H1 (cell line): ENCODE measurements around the gene SH3GL2. TPM values are rescaled to one million over a fixed set of nuclear protein-coding genes. Genes with fewer than 3 reads are reported as not detected.

Source experiments
- CTCF ChIA-PET: fragments of 300-600 bp; sonication (Branson Sonifier 250); formaldehyde crosslinking; loops from one replicate; lab custom pipeline; 2021; ENCODE audit not compliant: partially characterized antibody; lab: Charles Lee
- POLR2A ChIA-PET: fragments of 300-600 bp; sonication (Branson Sonifier 250); formaldehyde crosslinking; loops from one replicate; lab custom pipeline; 2021; ENCODE audit warnings: inconsistent platforms; ENCODE audit not compliant: partially characterized antibody; lab: Charles Lee
- DNase-seq, 2 experiments: peaks; one replicate each; pipeline versions ENCODE4 v3.0.0 to v3.0.0-alpha.2; 2010 to 2022; ENCODE audit warnings: low spot score in 2 of 2, low read depth in 1 of 2, mixed read lengths in 1 of 2
- FAIRE-seq: peaks from 2 replicates; lab custom pipeline; 2011; peaks lifted over from hg19 to GRCh38; lab: Jason Lieb, UNC
- H2AFZ ChIP-seq: 2 replicates; pipeline ENCODE4 v1.8.1; 2012; ENCODE audit warnings: low read length, inconsistent platforms
- H2AK5ac ChIP-seq: 2 replicates; pipeline ENCODE4 v1.6.1; 2013; ENCODE audit warnings: low read depth, low read length
- H2BK120ac ChIP-seq: replicated peaks from 2 replicates; pipeline ENCODE3; 2013; ENCODE audit warnings: low read depth, low read length, inconsistent platforms
- H2BK12ac ChIP-seq: 2 replicates; pipeline ENCODE4 v1.6.1; 2013; ENCODE audit warnings: low read depth, low read length
- H2BK15ac ChIP-seq: 2 replicates; pipeline ENCODE4 v1.6.1; 2013; ENCODE audit warnings: low read length
- H2BK20ac ChIP-seq: 2 replicates; pipeline ENCODE4 v1.6.1; 2013; ENCODE audit warnings: low read length
- H2BK5ac ChIP-seq: 2 replicates; pipeline ENCODE4 v1.6.1; 2013; ENCODE audit warnings: low read depth, low read length
- H3K14ac ChIP-seq: 2 replicates; pipeline ENCODE4 v1.6.1; 2013; ENCODE audit warnings: inconsistent platforms; ENCODE audit not compliant: insufficient read length
- H3K18ac ChIP-seq: 2 replicates; pipeline ENCODE4 v1.6.1; 2013; ENCODE audit warnings: low read length; ENCODE audit errors: extremely low read depth
- H3K23ac ChIP-seq: 2 replicates; pipeline ENCODE4 v1.6.1; 2013; ENCODE audit warnings: inconsistent platforms; ENCODE audit not compliant: insufficient read length
- H3K23me2 ChIP-seq: 2 replicates; pipeline ENCODE4 v1.6.1; 2013; ENCODE audit warnings: low read depth, low read length
- H3K27ac ChIP-seq: 2 replicates; pipeline ENCODE4 v1.6.1; 2011; ENCODE audit warnings: low read depth, low read length, inconsistent platforms
- H3K27me3 ChIP-seq, 4 experiments: replicated peaks in 1 of 4; 1 replicate in 1 of 4; 2 replicates in 3 of 4; pipeline versions ENCODE4 v1.6.1 to v1.8.1; 2011 to 2013; ENCODE audit warnings: low read length in 3 of 4, mild to moderate bottlenecking in 3 of 4, inconsistent platforms in 2 of 4, mixed read lengths in 2 of 4, moderate library complexity in 1 of 4; ENCODE audit not compliant: control insufficient read depth in 3 of 4, insufficient read depth in 3 of 4; ENCODE audit errors: extremely low read depth in 1 of 4
- H3K36me3 ChIP-seq, 4 experiments: 2 replicates each; pipeline versions ENCODE4 v1.6.1 to v1.8.1; 2011 to 2013; ENCODE audit warnings: mild to moderate bottlenecking in 4 of 4, low read length in 3 of 4, moderate library complexity in 2 of 4, control low read depth in 1 of 4, inconsistent platforms in 1 of 4; ENCODE audit not compliant: insufficient read depth in 4 of 4, control insufficient read depth in 2 of 4
- H3K4ac ChIP-seq: replicated peaks from 2 replicates; pipeline ENCODE3; 2013; ENCODE audit warnings: low read length, low read depth, mixed read lengths, inconsistent platforms; ENCODE audit not compliant: insufficient read length
- H3K4me1 ChIP-seq, 4 experiments: replicated peaks in 1 of 4; 1 replicate in 1 of 4; 2 replicates in 3 of 4; pipeline versions ENCODE4 v1.6.1 to v1.8.1; 2011 to 2013; ENCODE audit warnings: low read length in 3 of 4, inconsistent platforms in 2 of 4, mixed read lengths in 1 of 4; ENCODE audit not compliant: insufficient read depth in 4 of 4, control insufficient read depth in 3 of 4
- H3K4me2 ChIP-seq, 2 experiments: 2 replicates each; pipeline versions ENCODE4 v1.6.1 to v1.8.1; 2011 to 2013; ENCODE audit warnings: low read depth in 2 of 2, low read length in 2 of 2, control low read depth in 1 of 2, inconsistent platforms in 1 of 2, mild to moderate bottlenecking in 1 of 2; ENCODE audit not compliant: insufficient read depth in 1 of 2
- H3K4me3 ChIP-seq, 4 experiments: fragments of 200-600, 300-600 bp in 1 of 4; sonication (generic), shearing (Covaris generic), sonication (Bioruptor Twin) in 1 of 4; 2 replicates each; pipeline versions ENCODE4 v1.5.1 to v1.8.1; 2011 to 2016; ENCODE audit warnings: low read length in 4 of 4, low read depth in 3 of 4, control low read depth in 2 of 4, inconsistent platforms in 2 of 4, mild to moderate bottlenecking in 2 of 4, mixed read lengths in 1 of 4, moderate library complexity in 1 of 4; ENCODE audit not compliant: insufficient read depth in 2 of 4; ENCODE audit errors: extremely low read depth in 1 of 4
- H3K56ac ChIP-seq: replicated peaks from 2 replicates; pipeline ENCODE3; 2013; ENCODE audit warnings: low read depth, mild to moderate bottlenecking, mixed read lengths, low read length, inconsistent platforms; ENCODE audit not compliant: insufficient read length
- H3K79me1 ChIP-seq: 2 replicates; pipeline ENCODE4 v1.6.1; 2013; ENCODE audit warnings: low read depth, low read length, control low read depth
- H3K79me2 ChIP-seq, 2 experiments: 2 replicates each; pipeline versions ENCODE4 v1.6.1 to v1.8.1; 2012 to 2013; ENCODE audit warnings: low read length in 2 of 2, mild to moderate bottlenecking in 2 of 2, inconsistent platforms in 1 of 2; ENCODE audit not compliant: insufficient read depth in 2 of 2, control insufficient read depth in 1 of 2
- H3K9ac ChIP-seq, 4 experiments: replicated peaks in 1 of 4; 1 replicate in 1 of 4; 2 replicates in 3 of 4; pipeline versions ENCODE4 v1.6.1 to v1.8.1; 2011 to 2013; ENCODE audit warnings: low read depth in 3 of 4, low read length in 3 of 4, control low read depth in 2 of 4, mild to moderate bottlenecking in 2 of 4, moderate library complexity in 2 of 4, inconsistent platforms in 1 of 4; ENCODE audit errors: extremely low read depth in 1 of 4
- H3K9me3 ChIP-seq, 2 experiments: 2 replicates each; pipeline versions ENCODE4 v1.6.1 to v1.8.1; 2012 to 2013; ENCODE audit warnings: mild to moderate bottlenecking in 2 of 2, moderate library complexity in 2 of 2, control low read depth in 1 of 2, inconsistent platforms in 1 of 2, low read depth in 1 of 2, low read length in 1 of 2, mixed read lengths in 1 of 2; ENCODE audit not compliant: insufficient read depth in 2 of 2
- H4K20me1 ChIP-seq, 2 experiments: replicated peaks in 1 of 2; 2 replicates each; pipeline versions ENCODE3 to v1.8.1; 2011 to 2013; ENCODE audit warnings: inconsistent platforms in 2 of 2, low read length in 2 of 2, mild to moderate bottlenecking in 1 of 2; ENCODE audit not compliant: insufficient read depth in 2 of 2, control insufficient read depth in 1 of 2
- H4K5ac ChIP-seq: 2 replicates; pipeline ENCODE4 v1.6.1; 2013; ENCODE audit warnings: low read length, low read depth, mixed read lengths, inconsistent platforms; ENCODE audit not compliant: insufficient read length
- H4K8ac ChIP-seq: 2 replicates; pipeline ENCODE4 v1.8.0; 2013; ENCODE audit warnings: mild to moderate bottlenecking, moderate library complexity, low read length, inconsistent platforms; ENCODE audit not compliant: insufficient read depth; ENCODE audit errors: extremely low read depth
- H4K91ac ChIP-seq: replicated peaks from 2 replicates; pipeline ENCODE3; 2013; ENCODE audit warnings: low read length, mixed read lengths, inconsistent platforms; ENCODE audit not compliant: insufficient read length
- E2F6 ChIP-seq: IDR thresholded peaks from 2 replicates; pipeline ENCODE4 v1.6.1; 2012; ENCODE audit warnings: inconsistent platforms
- EP300 ChIP-seq, 2 experiments: IDR thresholded peaks; 1 replicate in 1 of 2; 2 replicates in 1 of 2; pipeline ENCODE4 v1.6.1; 2011 to 2012; ENCODE audit warnings: low read depth in 2 of 2, low read length in 2 of 2, mild to moderate bottlenecking in 2 of 2, borderline replicate concordance in 1 of 2, inconsistent platforms in 1 of 2, moderate library complexity in 1 of 2
- GTF2F1 ChIP-seq: IDR thresholded peaks from 2 replicates; pipeline ENCODE4 v1.6.1; 2012; ENCODE audit warnings: low read depth, low read length, improper control_type of control experiment, borderline replicate concordance
- KDM1A ChIP-seq: fragments of 200-600, 300-600 bp; sonication (generic); IDR thresholded peaks from 2 replicates; pipeline ENCODE4 v1.7.1; 2016; ENCODE audit warnings: mild to moderate bottlenecking, low read length, borderline replicate concordance
- KDM5A ChIP-seq: fragments of 200-600 bp; IDR thresholded peaks from 2 replicates; pipeline ENCODE4 v1.7.1; 2012; ENCODE audit warnings: mild to moderate bottlenecking, low read length, inconsistent platforms, mixed read lengths
- MAX ChIP-seq: IDR thresholded peaks from 2 replicates; pipeline ENCODE4 v1.6.1; 2012; ENCODE audit warnings: inconsistent platforms
- NANOG ChIP-seq: IDR thresholded peaks from 2 replicates; pipeline ENCODE4 v1.6.1; 2011; ENCODE audit warnings: low read length, low read depth, mild to moderate bottlenecking, inconsistent platforms; ENCODE audit not compliant: insufficient read depth, poor library complexity, severe bottlenecking
- SP4 ChIP-seq: IDR thresholded peaks from 2 replicates; pipeline ENCODE4 v1.6.1; 2012; ENCODE audit warnings: low read length, inconsistent platforms
- SRF ChIP-seq: IDR thresholded peaks from 2 replicates; pipeline ENCODE4 v1.6.1; 2011; ENCODE audit warnings: mild to moderate bottlenecking, low read depth, low read length, moderate library complexity
- TAF1 ChIP-seq: IDR thresholded peaks from 2 replicates; pipeline ENCODE4 v1.6.1; 2011; ENCODE audit warnings: mild to moderate bottlenecking, low read depth, low read length
- TCF12 ChIP-seq: IDR thresholded peaks from 2 replicates; pipeline ENCODE4 v1.6.1; 2011; ENCODE audit warnings: low read depth, mild to moderate bottlenecking, low read length
- USF2 ChIP-seq: IDR thresholded peaks from 2 replicates; pipeline ENCODE4 v1.6.1; 2011; ENCODE audit warnings: low read length, improper control_type of control experiment
- ZNF274 ChIP-seq: IDR thresholded peaks from 2 replicates; pipeline ENCODE4 v1.7.0; 2012; ENCODE audit warnings: low read length, borderline replicate concordance; ENCODE audit errors: extremely low read depth
- WGBS, 2 experiments: shearing (Covaris generic) in 1 of 2; methylation state at CpG; one replicate each; pipeline versions ENCODE4 v1.1.6 to v1.1.7; 2013 to 2015; ENCODE audit warnings: low lambda C conversion rate in 2 of 2, mixed read lengths in 2 of 2, inconsistent platforms in 1 of 2, low coverage in 1 of 2, missing lambda C conversion rate in 1 of 2; ENCODE audit not compliant: insufficient replicate concordance in 2 of 2, insufficient coverage in 1 of 2, insufficient read length in 1 of 2; ENCODE audit errors: extremely low coverage in 1 of 2, missing lambda C conversion rate in 1 of 2; 5-methylcytosine and 5-hydroxymethylcytosine counted together
- polyA plus RNA-seq, 7 experiments: library from polyadenylated mRNA; depleted of rRNA in 3 of 7; stranded (reverse) in 5 of 7; unstranded in 2 of 7; fragments of >200 nt in 5 of 7; fragments of 200-250 nt in 2 of 7; gene quantifications; 1 replicate in 5 of 7; 2 replicates in 1 of 7; 4 replicates in 1 of 7; pipeline versions ENCODE4 v1.2.1 to v1.2.3, GENCODE V29; 2011 to 2013; ENCODE audit warnings: missing spikeins in 2 of 7, mixed read lengths in 2 of 7
- total RNA-seq: library from RNA; stranded (reverse); fragmentation: NEBNext Ultra II Directional; extraction: Animal tissue kit (Norgen Biotek cat#: 25700); gene quantifications from 2 replicates; pipeline ENCODE4 v1.2.1, GENCODE V29; 2021

The SH3GL2 gene
- total and polyA plus RNA-seq, 2 of the 8 experiments (the other 6 are each of a cell fraction or from before 2014, with no cell fraction given) = 4.7 to 5.3 TPM

- no peaks in the 10 kb centered on the region for H3K27me3 ChIP-seq
- H3K14ac ChIP-seq = no peak overlapping the region
- no peak overlapping the region for H4K5ac ChIP-seq
- no peak overlapping the region for H3K9ac ChIP-seq
- ChIA-PET CTCF (interaction anchor here (1.4 kb wide), 1 partner anchor 9 kb away, joined by 3 read pairs; no protein-coding TSS in a partner anchor), POLR2A (no interaction called here)
- H2AK5ac ChIP-seq = no peak overlapping the region
- H3K56ac ChIP-seq = no peak overlapping the region
- no peaks in the 10 kb centered on the region for H4K20me1 ChIP-seq
- H3K9me3 ChIP-seq = no peaks in the 10 kb centered on the region
- H3K27ac ChIP-seq = no peak overlapping the region
- DNase-seq (no peak), FAIRE-seq (no peak)
- H3K4me2 ChIP-seq = no peak overlapping the region
- no peak overlapping the region for H2BK120ac ChIP-seq
- H3K4ac ChIP-seq = no peak overlapping the region
- no peak overlapping the region for H3K18ac ChIP-seq
- H2AFZ ChIP-seq = no peak overlapping the region
- 84% methylated on average over 3 of the region's 4 CpGs; no CpG with 5 or more reads in 1 of the 2 experiments for WGBS, 2 experiments
- H3K79me1 ChIP-seq = no peaks in the 10 kb centered on the region; the same call in 1 of the 2 replicates
- H3K79me2 ChIP-seq = no peaks in the 10 kb centered on the region
- no peak overlapping the region for H4K8ac ChIP-seq
- no peak overlapping the region for H2BK5ac ChIP-seq
- no peak overlapping the region for H3K4me3 ChIP-seq
- H3K4me1 ChIP-seq = no peaks in the 10 kb centered on the region
- H2BK15ac ChIP-seq = no peak overlapping the region
- H3K23ac ChIP-seq = no peak overlapping the region
- H2BK12ac ChIP-seq = no peak overlapping the region
- no peaks in the 10 kb centered on the region for H3K23me2 ChIP-seq
- H4K91ac ChIP-seq = no peak overlapping the region
- no peaks in the 10 kb centered on the region for H3K36me3 ChIP-seq
- H2BK20ac ChIP-seq = no peak overlapping the region
- TF ChIP-seq ZNF274 = no peak
- TF ChIP-seq TCF12 = no peak
- TF ChIP-seq NANOG = no peak
- no peak for TF ChIP-seq GTF2F1
- no peak for TF ChIP-seq KDM5A
- no peak for TF ChIP-seq SP4
- no peak for TF ChIP-seq EP300 (IDR thresholded peaks at IDR 0.05; ENCODE audit: borderline replicate concordance in 1 of 2, low read depth in 2 of 2, low read length in 2 of 2)
- TF ChIP-seq E2F6 = no peak
- TF ChIP-seq KDM1A = no peak
- no peak for TF ChIP-seq SRF
- TF ChIP-seq USF2 = no peak
- TF ChIP-seq MAX = no peak
- no peak for TF ChIP-seq TAF1
These were observed 152.4 kb downstream of the SH3GL2 start for GRCh38 chr9:17731308-17731707.
